T47D (cell line): ENCODE data around the gene GPC4.
A peak's percentile ranks its signal among the peaks of the same experiment; 100 is the strongest.

Experiments
- DNase-seq, 2 experiments: peaks; one replicate each; pipeline versions ENCODE4 v3.0.0 to v3.0.0-alpha.2; 2011 to 2012; ENCODE audit warnings: low read depth in 1 of 2, low spot score in 1 of 2
- JUND ChIP-seq: IDR thresholded peaks from 2 replicates; pipeline ENCODE4 v1.6.1; 2012; ENCODE audit warnings: low read depth
- in situ Hi-C: cut with HindIII; loops from 2 replicates; pipeline ENCODE4 v1.10.0; 2016; ENCODE audit warnings: low sequenced_read_pairs, low pct_unique_long_range_greater_than_20kb

Gene GPC4

GRCh38 chrX:133434197-133434820 lies 19.0 kb upstream of the GPC4 start:
- in situ Hi-C loops, result no loop called here
- peak in 1 of 2 experiments; percentile 41 for DNase-seq
- TF ChIP-seq JUND, result no peak

- TF ChIP-seq JUND, result no peak
- no peak for DNase-seq
- in situ Hi-C loops, result no loop called here
These were observed 4.6 kb upstream of the GPC4 start for GRCh38 chrX:133419911-133420310.

DNA sequence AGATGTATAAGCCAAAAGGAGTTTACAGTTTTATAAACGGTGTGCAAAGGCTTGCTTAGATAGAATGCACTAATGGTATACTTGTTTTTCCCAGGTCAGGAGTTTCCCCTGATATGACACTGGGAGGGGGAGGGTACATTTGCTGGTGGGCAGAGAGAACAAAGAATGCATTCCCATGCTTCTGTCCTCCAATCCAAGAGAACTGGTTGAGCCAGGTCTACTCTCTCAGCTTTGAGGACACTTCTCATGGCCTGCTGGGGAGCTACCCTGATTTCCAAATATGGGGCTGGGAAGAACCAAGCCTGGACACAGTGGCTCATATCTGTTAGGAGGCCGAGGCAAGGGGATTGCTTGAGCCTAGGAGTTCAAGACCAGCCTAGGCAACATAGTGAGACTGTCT lies 3.3 kb upstream of the GPC4 start:
- in situ Hi-C loops, result no loop called here
- no peak for TF ChIP-seq JUND

GRCh38 chrX:133417364-133417763 lies 2.1 kb upstream of the GPC4 start:
- TF ChIP-seq JUND, result no peak
- in situ Hi-C loops, result no loop called here
- DNase-seq, result no peak

More for the DNA sequence above, 3.3 kb upstream of the GPC4 start:
- DNase-seq, result no peak

GRCh38 chrX:133414406-133415275 lies 648 bp downstream of the GPC4 start:
- peak in 1 of 2 experiments; percentile 2 for DNase-seq
- in situ Hi-C loops, result no loop called here
- no peak for TF ChIP-seq JUND

DNA sequence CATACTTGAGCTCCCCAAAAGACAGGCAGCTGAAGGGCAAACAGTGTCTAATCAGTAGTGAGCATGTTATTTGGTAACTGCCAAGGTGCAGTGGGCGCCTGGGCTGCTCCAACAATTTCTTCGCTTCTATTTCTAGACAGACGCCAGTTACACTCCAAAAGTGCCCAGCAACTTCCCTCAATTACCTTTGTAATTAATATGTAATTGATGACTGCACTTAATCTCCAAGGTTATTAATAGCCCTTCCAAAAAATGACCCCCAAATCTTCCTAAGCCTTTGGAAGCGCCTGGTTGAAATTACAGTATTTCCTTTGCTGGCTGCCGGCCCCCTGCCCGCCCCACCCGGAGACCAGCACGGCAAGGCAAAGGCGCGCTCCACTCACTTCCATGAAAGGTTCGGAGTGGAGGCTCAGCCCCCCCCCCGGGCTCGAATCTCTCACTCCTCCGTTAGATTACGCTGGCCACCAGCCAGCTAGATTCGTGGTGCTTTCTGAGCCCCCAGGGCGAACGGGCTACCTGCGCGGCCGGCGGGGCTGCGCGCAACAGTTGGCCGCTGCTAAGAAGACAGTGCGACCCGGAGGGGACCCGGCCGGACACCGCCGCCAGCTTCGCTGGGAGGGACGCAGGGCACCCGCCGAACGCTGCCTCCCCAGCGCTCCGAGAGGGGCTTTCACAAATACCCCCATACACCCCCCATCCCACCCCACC lies 1.9 kb downstream of the GPC4 start:
- in situ Hi-C loops, result no loop called here

GRCh38 chrX:133412665-133413064 lies 2.6 kb downstream of the GPC4 start:
- DNase-seq, result no peak
- in situ Hi-C loops, result no loop called here
- TF ChIP-seq JUND, result no peak

More for the DNA sequence above, 1.9 kb downstream of the GPC4 start:
- no peak for TF ChIP-seq JUND
- DNase-seq, result no peak

DNA sequence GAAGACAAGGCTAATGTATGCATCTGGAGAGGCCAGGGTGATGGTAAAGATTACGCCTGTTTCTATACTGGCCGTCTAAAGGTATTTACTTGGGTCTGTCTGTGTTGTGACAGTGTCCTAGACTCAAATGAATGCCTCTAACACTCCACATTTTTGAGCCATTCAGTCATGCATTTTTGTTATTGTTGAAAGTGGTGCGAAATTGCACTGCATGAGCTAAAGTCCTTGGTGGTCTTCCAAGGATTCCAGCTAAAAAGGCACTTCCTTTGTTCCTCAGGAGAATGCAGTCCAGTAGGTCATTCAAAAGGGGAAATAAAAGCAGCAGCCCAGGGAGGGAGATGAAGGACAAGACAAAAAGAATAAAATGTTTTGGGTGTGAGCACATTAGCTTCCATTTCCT lies 3.0 kb downstream of the GPC4 start:
- DNase-seq, result no peak
- in situ Hi-C loops, result no loop called here
- TF ChIP-seq JUND, result no peak

DNA sequence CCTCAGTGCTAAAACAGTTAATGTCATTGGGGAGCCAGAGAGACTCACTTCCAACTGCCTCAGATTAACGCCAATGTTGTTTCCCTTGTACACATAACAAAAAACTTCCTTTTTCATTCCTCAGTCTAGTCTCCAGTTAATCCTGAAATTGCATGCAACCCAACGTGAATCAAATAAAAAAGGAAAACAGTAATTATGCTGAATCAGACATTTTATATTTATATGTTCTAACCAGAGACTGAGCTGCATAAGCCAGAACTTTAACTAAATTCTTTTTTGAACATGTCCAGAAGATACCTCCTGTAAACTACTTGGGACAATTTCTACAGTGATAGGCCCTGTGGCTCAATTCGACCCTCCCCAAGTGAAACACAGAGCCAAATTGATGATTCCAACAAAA lies 4.7 kb downstream of the GPC4 start:
- no peak for DNase-seq
- in situ Hi-C loops, result no loop called here
- TF ChIP-seq JUND, result no peak

GRCh38 chrX:133405498-133406185 lies 9.6 kb downstream of the GPC4 start:
- no peak for TF ChIP-seq JUND
- no peak for DNase-seq
- in situ Hi-C loops, result no loop called here

DNA sequence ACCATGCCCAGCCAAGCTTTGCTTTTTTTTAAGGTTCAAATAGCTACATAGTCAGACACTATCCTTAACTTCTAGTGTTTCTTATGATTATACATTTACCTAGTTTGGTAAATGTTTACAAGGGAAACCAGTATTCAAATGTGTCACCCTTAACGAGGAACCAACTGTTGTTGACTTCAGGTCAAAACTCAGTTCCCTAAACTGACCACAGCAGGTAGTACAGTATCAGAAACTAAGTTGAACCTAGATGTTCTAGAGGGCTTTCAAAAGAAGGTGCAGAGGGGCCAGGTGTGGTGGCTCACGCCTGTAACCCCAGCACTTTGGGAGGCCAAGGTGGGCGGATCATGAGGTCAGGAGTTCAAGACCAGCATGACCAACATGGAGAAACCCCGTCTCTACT lies 11.3 kb downstream of the GPC4 start:
- no peak for TF ChIP-seq JUND
- in situ Hi-C loops, result no loop called here

GRCh38 chrX:133402830-133403625 lies 12.3 kb downstream of the GPC4 start:
- in situ Hi-C loops, result no loop called here
- no peak for DNase-seq
- TF ChIP-seq JUND, result no peak

More for the DNA sequence above, 11.3 kb downstream of the GPC4 start:
- no peak for DNase-seq
